Suprapubic skin (tissue), 4 donors: Measurements from ENCODE around the gene PRLR. TPM values are rescaled to one million over a fixed set of nuclear protein-coding genes. Genes with fewer than 3 reads are reported as not detected.
A peak's percentile ranks its signal among the peaks of the same experiment; 100 is the strongest.

Experiments
- DNase-seq, 2 donors: peaks; one replicate each; pipeline ENCODE4 v3.0.0-alpha.2; 2019; ENCODE audit warnings: low spot score in 2 of 2
- H3K27ac ChIP-seq: fragments of 200-600 bp; sonication (generic); one replicate; pipeline ENCODE4 v1.5.1; 2019
- H3K27me3 ChIP-seq: fragments of 200-600 bp; sonication (generic); one replicate; pipeline ENCODE4 v1.5.1; 2019
- H3K36me3 ChIP-seq: fragments of 200-600 bp; sonication (generic); one replicate; pipeline ENCODE4 v1.5.1; 2019
- H3K4me1 ChIP-seq: fragments of 200-600 bp; sonication (generic); one replicate; pipeline ENCODE4 v1.5.1; 2019
- H3K4me3 ChIP-seq: fragments of 200-600 bp; sonication (generic); one replicate; pipeline ENCODE4 v1.5.1; 2019; ENCODE audit warnings: mild to moderate bottlenecking
- H3K9me3 ChIP-seq: fragments of 200-600 bp; sonication (generic); one replicate; pipeline ENCODE4 v1.5.1; 2019
- CTCF ChIP-seq, 2 donors: fragments of 200-600 bp in 1 of 2; fragments of 450-650 bp in 1 of 2; sonication (generic) in 1 of 2; IDR thresholded peaks; one replicate each; pipeline ENCODE4 v1.5.1; 2016 to 2019; ENCODE audit warnings: antibody characterized with exemption in 2 of 2, mild to moderate bottlenecking in 1 of 2, moderate library complexity in 1 of 2
- EP300 ChIP-seq: sonication (generic); formaldehyde crosslinking; IDR thresholded peaks from one replicate; pipeline ENCODE4 v1.6.1; 2017; ENCODE audit warnings: antibody characterized with exemption
- POLR2A ChIP-seq, 2 donors: fragments of 450-650 bp; IDR thresholded peaks; one replicate each; pipeline ENCODE4 v1.6.1; 2017; ENCODE audit warnings: antibody characterized with exemption in 2 of 2, mild to moderate bottlenecking in 2 of 2, moderate library complexity in 2 of 2
- POLR2AphosphoS5 ChIP-seq, 3 donors: sonication (generic); formaldehyde crosslinking; IDR thresholded peaks; one replicate each; pipeline ENCODE4 v1.6.1; 2017; ENCODE audit warnings: antibody characterized with exemption in 3 of 3
- WGBS: methylation state at CpG from one replicate; pipeline ENCODE4 v1.1.5; 2018; 5-methylcytosine and 5-hydroxymethylcytosine counted together
- total RNA-seq, 4 donors: library from RNA; depleted of rRNA; stranded (reverse); fragments of >200 nt; gene quantifications; one replicate each; pipeline ENCODE4 v1.1.0, GENCODE V29; 2016

The PRLR gene
- total RNA-seq, 4 donors from 2014 or later: 8.0 to 18.7 (median 17.6) TPM

DNA sequence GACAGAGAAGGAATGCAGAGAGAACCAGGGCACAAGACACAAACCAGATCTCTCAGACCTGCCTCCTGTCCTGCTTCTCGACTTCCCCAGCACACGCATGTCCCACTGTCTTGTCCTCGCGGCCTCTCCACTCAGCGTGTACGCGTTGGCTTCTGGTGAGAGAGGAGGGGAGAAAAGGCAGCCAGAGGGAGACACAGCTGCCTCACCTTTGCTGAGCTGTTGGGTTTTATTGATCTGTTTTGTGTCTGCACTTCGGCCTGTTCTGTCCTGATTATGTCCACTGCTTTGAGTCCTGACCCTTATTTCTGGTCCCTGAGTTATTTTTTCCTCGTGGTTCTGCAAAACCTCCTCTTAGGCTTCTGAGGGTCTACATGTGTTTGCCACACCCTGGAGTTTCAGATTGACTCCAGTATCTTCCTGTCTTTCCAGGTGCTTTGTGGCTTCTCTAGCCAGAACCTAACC is 95.0 kb downstream of the PRLR start:
- WGBS: 93% methylated on average over 9 of the region's 9 CpGs
- Histone ChIP-seq H3K4me1 (peaks cover 18% of the 10 kb centered on the region), H3K27ac (no peak overlapping the region), H3K36me3 (no peaks in the 10 kb centered on the region), H3K27me3 (no peaks in the 10 kb centered on the region), H3K4me3 (no peak overlapping the region), H3K9me3 (no peaks in the 10 kb centered on the region)
- no peak for DNase-seq
- TF ChIP-seq EP300 (no peak), POLR2A (IDR thresholded peaks at IDR 0.05) (no peak), POLR2AphosphoS5 (IDR thresholded peaks at IDR 0.05) (no peak), CTCF (IDR thresholded peaks at IDR 0.05) (no peak)

DNA sequence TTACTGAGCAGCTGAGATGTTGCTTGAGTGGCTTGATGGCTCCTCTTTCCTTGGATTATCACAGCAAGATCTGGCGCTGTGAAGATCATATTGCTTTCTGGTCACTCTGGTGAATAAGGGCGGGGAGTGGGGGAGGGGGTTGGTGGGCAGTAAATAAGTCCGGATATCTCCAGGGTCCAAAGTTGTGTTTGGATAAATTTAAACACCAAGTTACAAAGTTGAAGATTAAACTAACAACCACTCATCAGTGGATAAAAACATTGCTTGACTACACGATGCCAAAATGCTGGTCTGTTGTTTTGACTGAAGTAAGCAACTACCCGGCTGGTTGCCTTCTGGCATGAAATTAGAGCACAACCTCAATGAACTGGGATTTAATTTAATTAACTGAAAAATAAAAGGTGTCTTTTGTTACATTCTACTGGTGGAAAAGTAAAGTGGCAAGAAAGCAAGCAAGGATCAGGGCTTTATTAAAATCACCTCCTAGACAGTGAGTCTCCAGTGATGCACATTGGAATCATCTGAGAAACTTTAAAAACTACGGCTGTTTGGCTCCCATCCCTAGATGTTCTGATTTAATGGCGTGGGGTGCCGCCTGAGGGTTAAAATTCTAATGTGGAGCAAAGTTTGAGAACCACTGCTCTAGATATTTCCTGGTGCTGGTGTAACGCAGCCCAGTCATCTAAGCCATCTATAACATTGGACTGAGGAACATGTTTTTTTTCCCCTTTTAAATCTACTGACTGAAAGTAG is 95.8 kb downstream of the PRLR start:
- Histone ChIP-seq H3K27ac (no peak overlapping the region), H3K27me3 (no peaks in the 10 kb centered on the region), H3K36me3 (no peaks in the 10 kb centered on the region), H3K9me3 (no peaks in the 10 kb centered on the region), H3K4me1 (peaks cover 22% of the 10 kb centered on the region), H3K4me3 (no peak overlapping the region)
- TF ChIP-seq POLR2A (IDR thresholded peaks at IDR 0.05): no peak
- DNase-seq: no peak
- 58% methylated on average over 9 of the region's 9 CpGs for WGBS

- peaks cover 29% of the 10 kb centered on the region for H3K4me1 ChIP-seq
- TF ChIP-seq EP300 (no peak), POLR2A (IDR thresholded peaks at IDR 0.05) (no peak), POLR2AphosphoS5 (IDR thresholded peaks at IDR 0.05) (no peak), CTCF (IDR thresholded peaks at IDR 0.05) (no peak)
- no peaks in the 10 kb centered on the region for H3K27me3 ChIP-seq
- H3K27ac ChIP-seq: no peak overlapping the region
- no peak overlapping the region for H3K4me3 ChIP-seq
- H3K9me3 ChIP-seq: no peaks in the 10 kb centered on the region
- no peak for DNase-seq
- H3K36me3 ChIP-seq: no peaks in the 10 kb centered on the region
- WGBS: 93% methylated on average over 2 of the region's 2 CpGs
Observed at GRCh38 chr5:35133186-35133585, 97.1 kb downstream of the PRLR start.

- H3K4me1 ChIP-seq: peaks cover 22% of the 10 kb centered on the region
- no peak overlapping the region for H3K27ac ChIP-seq
- H3K36me3 ChIP-seq: no peaks in the 10 kb centered on the region
- no peaks in the 10 kb centered on the region for H3K9me3 ChIP-seq
- TF ChIP-seq POLR2AphosphoS5 (IDR thresholded peaks at IDR 0.05) (no peak), EP300 (no peak), CTCF (IDR thresholded peaks at IDR 0.05) (no peak), POLR2A (IDR thresholded peaks at IDR 0.05) (no peak)
- H3K4me3 ChIP-seq: no peak overlapping the region
- no peaks in the 10 kb centered on the region for H3K27me3 ChIP-seq
- no peak for DNase-seq
Observed at GRCh38 chr5:35131723-35132122, 98.6 kb downstream of the PRLR start.

GRCh38 chr5:35129921-35130485 is 100.3 kb downstream of the PRLR start:
- Histone ChIP-seq H3K9me3 (no peaks in the 10 kb centered on the region), H3K36me3 (no peaks in the 10 kb centered on the region), H3K4me1 (peaks cover 18% of the 10 kb centered on the region), H3K27me3 (no peaks in the 10 kb centered on the region), H3K4me3 (no peak overlapping the region), H3K27ac (no peak overlapping the region)
- WGBS: 55% methylated on average over 7 of the region's 7 CpGs
- no peak for DNase-seq
- TF ChIP-seq POLR2A (IDR thresholded peaks at IDR 0.05) (no peak), CTCF (IDR thresholded peaks at IDR 0.05) (no peak), EP300 (no peak), POLR2AphosphoS5 (IDR thresholded peaks at IDR 0.05) (peak in 1 of 3 donors; percentile 42)
